GM20431 (cell line): ENCODE results near the gene CALN1.

Source experiments
- in situ Hi-C: fragments of 300-500 bp; cut with MseI, MboI; formaldehyde crosslinking; loops from one replicate; pipeline ENCODE4 v1.15.0; 2020; ENCODE audit warnings: low sequenced_read_pairs; ENCODE audit not compliant: unreplicated experiment

The CALN1 gene

DNA sequence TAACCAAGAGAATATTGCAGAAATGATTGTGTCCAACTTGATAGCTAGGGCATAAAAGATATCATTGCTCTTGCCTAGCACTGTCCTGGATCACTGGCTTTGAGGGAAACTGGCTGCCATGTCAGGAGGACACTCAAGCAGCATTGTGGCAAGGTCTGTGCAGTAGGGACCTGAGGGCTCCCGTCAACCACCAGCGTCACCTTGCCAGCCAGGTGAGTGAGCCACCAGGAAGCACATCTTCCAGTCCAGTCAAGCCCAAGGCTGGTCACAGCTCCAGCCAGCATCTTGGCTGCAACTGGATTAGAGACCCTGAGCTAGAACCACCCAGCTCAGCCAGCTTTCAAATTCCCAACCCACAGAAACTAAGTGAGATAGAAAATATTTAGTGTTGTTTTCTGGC, 392.7 kb downstream of the CALN1 start:
- in situ Hi-C loops, result no loop called here

DNA sequence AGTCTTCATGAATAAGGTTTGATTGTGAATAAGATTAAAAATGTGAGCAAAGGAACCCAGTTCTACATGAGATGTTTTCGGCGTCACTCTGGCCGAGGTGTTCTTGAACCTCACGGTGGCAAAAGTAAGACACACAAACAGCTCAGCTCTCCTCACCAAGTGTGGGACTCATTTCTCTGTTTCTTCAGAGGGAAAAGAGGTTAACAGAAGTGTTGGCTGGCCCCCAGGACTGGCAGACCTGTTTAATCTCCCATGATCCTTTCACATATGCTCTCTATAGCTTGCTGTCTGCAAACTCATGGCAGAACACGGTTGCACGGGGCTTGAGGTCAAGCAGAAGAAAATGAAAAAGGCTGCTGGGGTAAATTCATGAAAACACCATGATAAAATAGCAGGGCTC, 394.4 kb downstream of the CALN1 start:
- in situ Hi-C loops, result no loop called here

DNA sequence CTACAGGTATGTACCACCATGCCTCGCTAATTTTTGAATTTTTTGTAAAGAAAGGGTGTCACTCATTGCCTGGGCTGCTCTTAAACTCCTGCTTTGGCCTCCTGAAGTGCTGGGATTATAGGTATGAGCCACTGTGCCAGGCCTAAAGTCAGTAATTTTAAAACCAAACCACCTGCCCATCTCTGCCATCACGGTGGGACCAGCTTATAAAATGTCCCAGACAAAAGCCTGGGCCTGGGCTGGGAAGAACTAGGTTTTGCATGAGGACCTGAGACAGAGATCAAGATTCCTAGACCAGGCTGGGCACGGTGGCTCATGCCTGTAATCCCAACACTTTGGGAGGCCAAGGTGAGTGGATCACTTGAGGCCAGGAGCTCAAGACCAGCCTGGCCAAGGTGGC, 395.6 kb downstream of the CALN1 start:
- in situ Hi-C loops, result no loop called here

DNA sequence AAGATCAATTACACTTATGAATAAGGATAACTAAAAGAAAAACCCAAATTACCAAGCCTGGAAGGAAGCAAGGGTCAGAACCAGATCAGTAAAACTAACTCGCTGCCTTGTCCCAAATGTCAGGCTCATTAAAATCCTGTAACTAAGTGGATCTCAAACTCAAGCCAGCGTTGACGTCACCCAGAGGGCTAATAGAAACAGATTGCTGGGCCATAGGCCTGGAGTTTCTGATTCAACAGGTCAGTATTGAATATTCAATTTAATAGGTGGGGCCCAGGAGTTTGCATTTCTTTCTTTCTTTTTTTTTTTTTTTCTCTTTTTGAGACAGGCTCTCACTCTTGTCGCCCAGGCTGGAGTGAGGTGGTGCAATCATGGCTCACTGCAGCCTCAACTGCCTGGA, 397.0 kb downstream of the CALN1 start:
- in situ Hi-C loops, result no loop called here

DNA sequence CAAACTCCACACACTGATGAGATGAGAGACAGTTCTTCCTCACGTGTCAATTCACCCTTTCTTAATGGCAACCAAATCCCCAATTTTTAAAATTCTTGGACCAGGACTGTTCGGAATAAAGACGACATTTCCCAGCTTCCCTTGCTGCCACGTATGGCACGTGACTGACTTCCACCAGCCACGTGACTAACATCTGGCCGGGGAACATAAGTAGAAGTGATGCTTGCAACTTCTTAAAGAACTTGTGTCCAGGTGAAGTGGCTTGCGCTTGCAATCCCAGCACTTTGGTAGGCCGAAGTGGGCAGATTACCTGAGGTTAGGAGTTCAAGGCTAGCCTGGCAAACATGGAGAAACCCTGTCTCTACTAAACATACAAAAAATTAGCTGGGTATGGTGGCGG, 405.1 kb downstream of the CALN1 start:
- in situ Hi-C loops, result no loop called here

DNA sequence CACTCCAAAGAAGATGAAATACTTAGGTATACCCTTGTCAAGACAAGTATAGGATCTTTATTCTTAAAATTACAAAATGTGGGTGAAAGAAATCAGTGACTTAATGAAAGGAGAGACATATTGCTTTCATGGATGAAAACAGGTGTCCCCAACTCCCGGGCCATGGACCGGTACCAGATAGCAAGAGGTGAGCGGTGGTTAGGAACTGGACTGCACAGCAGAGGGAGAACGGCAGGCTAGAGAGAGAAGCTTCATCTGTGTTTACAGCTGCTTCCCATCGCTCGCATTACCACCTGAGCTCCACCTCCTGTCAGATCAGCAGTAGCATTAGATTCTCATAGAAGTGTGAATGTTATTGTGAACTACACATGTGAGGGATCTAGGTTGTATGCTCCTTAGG, 408.9 kb downstream of the CALN1 start:
- in situ Hi-C loops, result no loop called here

DNA sequence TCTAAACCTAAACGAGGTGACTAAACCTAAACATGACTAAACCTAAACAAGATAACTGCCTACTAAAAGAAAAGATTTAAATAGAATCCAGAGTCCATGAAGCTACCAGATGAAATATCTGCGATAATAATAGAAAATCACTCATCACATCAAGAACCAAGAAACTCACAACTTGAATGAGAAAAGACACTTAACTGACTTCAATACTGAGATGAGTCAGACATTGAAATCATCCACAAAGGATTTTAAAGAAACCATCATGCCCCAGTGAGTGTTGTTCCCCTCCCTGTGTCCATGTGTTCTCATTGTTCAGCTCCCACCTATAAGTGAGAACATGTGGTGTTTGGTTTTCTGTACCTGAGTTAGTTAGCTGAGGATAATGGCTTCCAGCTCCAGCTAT, 416.0 kb downstream of the CALN1 start:
- in situ Hi-C loops, result no loop called here

DNA sequence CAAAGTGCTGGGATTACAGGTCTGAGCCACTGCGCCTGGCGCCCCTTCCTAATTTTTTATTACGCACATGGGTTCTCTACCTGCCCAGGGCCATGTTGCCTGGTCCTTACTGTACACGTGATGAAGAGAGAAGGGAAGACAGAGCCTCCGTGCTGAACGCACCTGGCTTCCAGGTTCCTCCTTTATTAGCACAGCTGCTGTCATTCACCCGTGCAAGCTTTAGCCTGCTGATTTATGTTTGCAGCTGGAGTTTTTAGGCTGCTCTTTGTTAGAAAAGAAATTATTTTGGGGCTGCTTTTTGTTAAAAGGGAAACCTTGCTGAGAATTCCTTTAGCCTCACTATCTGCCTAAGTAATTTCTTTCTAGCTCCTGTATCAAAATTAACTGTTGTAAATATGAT, 417.0 kb downstream of the CALN1 start:
- in situ Hi-C loops, result no loop called here

DNA sequence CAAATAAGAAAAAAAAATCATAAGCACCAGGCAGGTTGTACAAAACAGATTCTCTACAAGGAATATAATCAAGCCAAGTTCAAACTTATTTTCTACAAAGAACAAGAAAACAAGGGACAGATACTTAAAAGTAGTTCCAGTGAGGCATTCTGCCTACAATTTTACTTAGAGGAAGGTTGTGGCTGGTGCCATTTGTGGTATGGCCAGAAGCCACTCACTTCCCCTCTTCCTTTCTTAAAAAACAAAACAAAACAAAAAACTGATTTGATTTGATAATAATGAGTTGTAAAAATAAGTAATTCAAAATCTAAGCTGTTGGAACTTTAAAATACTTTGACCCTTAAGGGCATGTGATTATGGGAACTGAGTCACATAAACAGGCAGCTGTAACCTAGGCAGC, 420.6 kb downstream of the CALN1 start:
- in situ Hi-C loops, result no loop called here

DNA sequence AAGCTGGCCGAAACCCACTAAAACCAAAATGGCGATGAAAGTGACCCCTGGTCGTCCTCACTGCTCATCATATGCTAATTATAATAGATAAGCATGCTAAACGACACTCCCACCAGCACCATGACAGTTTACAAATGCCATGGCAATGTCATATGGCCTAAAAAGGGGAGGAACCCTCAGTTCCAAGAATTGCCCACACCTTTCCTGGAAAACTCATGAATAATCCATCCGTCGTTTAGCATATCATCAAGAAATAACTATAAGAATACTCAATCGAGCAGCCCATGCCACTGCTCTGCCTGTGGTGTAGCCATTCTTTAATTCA, 422.0 kb downstream of the CALN1 start:
- in situ Hi-C loops, result no loop called here

DNA sequence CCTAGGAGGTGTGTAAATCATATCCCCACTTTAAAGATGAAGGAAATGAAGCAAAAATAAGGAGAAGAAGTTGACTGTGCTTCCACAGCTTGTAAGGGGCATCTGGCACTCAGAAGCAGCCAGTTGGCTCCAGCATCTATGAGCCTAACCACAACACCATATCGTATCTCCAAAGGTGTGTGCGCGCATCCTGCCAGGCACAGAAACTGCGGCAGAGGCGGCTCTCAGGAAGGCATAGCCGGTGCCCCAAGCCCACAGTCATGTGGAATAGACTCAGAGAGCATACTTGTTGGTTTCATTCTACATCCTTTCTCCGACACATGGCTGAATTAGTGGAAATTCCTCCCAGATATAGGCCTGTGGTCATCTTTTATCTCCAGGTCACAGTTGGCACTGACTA, 423.9 kb downstream of the CALN1 start:
- in situ Hi-C loops, result no loop called here

DNA sequence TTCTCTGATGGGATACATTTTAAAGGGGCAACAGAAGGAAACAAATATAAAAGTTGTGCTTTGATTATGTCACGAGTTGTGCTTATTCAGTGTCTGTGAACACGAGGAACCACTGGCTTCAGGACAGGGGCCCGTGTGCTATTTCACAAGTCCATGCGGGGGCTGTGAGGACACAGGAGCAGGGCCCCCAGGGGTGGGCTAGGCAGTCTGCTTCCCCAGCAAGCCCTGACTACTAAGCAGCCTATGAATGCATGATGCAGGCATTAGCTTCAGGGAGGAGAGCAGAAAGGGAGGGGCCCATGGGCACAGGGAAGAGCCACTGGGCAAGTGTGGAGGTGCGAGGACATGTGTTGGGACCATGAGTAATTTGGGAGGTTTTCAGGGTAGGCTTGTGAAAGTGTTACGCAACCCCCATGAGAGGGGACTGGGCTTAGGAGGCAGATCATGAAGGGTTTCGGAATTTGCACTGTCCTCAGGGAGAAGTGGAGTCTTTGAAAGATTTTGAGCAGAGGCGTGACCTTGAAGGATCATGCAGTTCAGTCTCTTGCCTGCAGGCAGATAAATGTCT, 424.9 kb downstream of the CALN1 start:
- in situ Hi-C loops, result no loop called here

DNA sequence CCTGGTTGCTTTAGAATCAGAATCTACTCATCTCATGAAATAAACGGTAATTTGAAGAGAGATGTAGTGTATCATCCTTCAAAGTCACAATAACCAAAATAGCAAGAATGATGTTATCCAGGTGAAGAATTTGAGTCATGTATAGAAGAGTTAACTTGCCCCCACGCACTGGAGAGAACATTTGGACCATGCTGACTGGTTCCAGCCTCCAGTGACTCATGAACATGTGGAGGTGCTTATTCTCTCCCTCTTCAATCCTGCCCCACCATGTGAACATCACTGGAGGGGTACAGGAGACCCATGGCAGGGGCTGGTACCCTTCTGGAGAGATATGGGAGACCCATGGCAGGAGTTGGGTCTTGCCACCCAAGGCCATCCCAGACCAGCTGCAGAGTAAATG, 427.8 kb downstream of the CALN1 start:
- in situ Hi-C loops, result no loop called here

DNA sequence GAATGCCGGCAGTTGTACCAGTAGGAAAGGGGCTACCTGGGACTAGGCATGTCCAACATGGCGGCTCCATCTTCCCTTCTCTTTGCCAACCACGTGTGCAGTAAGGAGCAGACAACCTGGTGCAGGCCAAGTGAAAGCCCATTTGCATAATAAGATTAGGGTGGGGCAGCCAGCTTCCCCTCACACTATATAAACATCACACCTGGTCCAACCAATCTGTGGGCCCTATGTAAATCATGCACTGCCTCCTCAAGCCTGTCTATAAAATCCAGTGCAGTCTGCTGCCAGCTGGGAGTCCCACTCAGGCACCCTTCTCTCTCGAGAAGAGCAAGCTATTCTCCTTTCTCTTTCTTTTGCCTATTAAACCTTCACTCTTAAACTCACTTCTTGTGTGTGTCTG, 429.3 kb downstream of the CALN1 start:
- in situ Hi-C loops, result no loop called here

DNA sequence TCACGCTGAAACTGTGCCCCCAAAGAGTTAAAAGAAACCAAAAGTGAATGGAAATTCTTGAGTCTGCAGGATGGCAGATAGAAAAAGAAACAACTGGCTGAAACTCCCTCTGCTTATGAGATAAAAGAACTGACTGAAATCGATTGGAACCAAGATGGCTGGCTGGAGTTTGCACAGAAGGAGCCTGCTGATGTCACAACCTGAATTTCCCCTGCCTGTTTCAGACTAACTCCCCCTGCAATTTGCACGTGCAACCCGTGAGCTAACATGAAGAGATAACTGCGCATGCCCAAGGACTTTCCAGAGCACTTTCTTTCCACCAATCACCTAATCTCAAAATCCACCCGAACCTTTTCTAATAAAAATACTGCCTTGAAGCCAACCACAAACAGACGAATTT, 435.5 kb downstream of the CALN1 start:
- in situ Hi-C loops, result no loop called here

DNA sequence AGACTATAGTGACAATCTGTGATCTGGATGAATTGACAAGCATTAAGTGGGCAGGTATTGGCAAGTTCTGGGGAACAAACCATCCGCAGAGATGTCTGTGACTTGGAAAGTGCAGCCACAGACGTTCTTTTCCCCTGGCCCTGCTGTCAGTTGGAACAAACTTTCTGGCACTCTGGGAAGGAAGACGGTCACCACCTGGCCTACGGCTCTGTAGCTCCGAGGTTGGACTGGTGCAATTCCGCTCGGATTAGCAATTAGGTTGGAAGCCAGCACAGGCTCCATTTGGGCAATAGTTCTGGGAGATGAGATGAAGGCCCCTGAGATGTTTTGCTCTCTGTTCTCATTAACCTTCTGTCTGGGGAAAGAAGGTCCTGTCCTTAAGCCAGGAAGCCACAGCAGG, 437.5 kb downstream of the CALN1 start:
- in situ Hi-C loops, result no loop called here

DNA sequence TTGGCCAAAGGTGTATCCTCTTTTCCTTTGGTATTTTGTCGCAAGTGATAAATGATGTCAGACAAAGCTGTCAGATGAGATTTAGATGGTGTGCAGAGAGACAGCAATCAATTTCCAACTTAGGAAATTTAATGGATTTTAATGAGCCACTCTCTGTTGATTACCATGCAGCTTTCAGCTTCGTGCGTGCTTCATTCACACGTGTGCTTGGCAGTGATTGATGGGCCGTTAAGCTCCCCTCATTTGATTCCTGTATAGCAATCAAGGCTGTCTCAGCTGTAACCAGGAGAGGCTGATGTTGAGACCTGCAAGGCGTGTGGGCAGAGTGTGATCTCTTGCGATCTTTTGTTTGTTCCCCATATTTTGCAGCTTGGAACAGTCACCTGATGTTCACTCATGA, 439.6 kb downstream of the CALN1 start:
- in situ Hi-C loops, result no loop called here

DNA sequence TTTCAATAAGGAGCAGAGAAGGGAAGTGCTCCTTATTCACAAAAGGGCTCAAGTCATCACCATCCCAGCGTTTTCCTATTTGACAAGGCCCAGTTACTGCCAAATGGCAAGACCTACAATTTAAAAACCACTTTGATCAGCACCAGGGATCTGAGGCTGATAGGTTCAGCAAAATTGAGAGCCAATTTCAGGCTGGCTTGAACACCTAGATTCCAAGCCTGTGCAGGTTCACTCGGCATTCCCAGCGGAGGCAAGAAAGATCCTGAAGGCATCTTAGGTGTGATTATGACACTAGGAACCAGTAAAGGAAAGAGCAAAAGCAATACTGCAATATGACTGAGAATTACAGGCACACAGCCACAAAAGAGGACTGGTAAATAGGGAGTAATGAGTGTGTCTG, 441.4 kb downstream of the CALN1 start:
- in situ Hi-C loops, result no loop called here

DNA sequence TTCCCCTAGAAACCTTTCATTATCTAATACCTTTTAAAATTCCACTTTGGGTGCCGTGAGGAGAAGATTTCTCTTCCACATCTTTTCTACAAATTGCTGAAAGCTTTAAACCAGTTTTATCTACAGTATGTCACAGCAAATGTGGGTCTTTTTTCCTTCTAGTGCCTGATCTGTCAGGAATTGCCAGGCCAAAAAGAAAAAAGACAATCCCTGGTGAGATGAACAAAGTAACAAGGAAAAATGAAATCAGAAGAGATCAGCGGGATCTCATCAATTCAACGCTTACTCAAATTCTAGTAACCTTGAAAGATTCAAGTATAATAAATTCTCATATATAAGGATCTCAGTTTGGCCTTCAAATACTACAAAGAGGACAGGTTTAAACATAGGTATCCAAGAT, 449.5 kb downstream of the CALN1 start:
- in situ Hi-C loops, result no loop called here

DNA sequence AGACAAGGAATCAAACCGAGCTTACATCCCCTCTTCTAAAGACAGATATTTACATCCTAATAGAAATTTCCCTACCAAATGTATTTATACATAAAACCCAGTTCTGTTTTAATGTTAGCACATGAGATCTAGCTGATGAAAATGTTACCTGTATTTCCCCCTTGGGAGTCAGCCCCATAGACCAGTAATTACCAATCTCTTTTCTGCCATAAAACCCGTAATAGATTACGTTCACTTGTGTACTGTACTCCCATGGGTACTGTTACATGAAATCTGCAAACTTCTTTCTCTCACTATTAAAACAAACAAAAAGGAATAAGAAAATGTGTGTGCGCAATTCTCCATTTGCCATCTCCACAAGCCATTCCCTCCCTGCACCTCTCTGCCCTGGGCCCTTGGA, 450.9 kb downstream of the CALN1 start:
- in situ Hi-C loops, result no loop called here

DNA sequence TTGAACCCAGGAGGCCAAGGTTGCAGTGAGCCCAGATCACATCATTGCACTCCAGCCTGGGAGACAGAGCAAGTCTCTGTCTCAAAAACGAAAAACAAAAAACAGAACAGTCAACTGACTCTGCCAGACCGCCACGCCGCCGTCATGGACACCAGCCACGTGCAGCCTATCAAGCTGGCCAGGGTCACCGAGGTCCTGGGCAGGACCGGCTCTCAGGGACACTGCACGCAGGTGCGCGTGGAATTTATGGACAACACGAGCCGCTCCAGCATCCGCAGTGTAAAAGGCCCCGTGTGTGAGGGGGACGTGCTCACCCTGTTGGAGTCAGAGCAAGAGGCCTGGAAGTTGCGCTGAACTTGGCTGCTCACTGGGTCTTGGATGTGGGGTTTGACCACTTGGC, 470.0 kb downstream of the CALN1 start:
- in situ Hi-C loops, result no loop called here

DNA sequence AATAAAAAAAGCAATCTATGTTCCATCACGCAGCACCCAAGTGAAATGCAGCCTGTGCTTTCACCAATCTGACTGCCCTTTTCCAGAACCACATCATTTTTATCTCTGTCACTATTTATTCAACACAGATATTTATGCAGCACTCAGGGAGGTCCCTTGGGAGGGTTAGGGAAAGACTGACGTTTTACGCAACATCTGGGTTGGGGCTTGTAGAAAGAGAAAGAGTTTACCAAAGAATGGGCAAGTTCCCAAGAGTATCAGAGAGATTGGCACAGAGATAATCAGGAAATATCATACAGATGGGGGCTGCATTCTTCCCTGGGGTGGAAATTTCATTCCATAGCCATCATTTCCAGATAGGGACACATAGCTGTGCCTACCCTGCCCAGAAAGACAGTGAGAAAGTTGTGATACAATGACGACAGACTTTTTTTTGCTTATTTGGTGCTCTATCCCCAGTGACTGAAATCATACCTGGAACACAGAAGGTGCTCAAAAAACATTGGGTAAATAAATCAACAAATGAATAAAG, 474.2 kb downstream of the CALN1 start:
- in situ Hi-C loops, result no loop called here

DNA sequence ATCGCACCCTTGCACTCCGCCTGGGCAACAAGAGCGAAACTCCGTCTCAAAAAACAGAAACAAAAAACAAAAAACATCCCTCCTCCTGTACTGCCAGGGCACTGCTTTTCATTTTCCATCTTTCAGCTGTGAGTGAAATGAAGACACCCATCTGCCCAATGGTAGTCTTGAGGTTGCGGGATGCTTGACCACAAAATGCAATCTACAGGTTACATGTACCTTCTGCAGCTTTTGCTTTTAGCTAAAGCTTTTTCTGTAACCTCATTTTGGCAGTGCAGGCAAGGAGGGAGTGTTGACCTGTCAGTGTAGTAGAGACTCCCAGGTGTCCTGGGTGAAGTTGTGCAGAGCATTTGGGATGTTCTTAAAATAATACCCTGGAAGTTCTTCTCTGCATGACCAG, 476.5 kb downstream of the CALN1 start:
- in situ Hi-C loops, result no loop called here
